ENCODE results near the gene CBX5.
"Not testable (repeated sequence)": the region's sequence is repeated elsewhere in the genome, so short reads cannot be mapped to it uniquely, and the experiment has no call there.

Gene CBX5

GRCh38 chr12:54262403-54262925 is 17.5 kb downstream of the CBX5 start:
- DNase-seq = no peak

DNA sequence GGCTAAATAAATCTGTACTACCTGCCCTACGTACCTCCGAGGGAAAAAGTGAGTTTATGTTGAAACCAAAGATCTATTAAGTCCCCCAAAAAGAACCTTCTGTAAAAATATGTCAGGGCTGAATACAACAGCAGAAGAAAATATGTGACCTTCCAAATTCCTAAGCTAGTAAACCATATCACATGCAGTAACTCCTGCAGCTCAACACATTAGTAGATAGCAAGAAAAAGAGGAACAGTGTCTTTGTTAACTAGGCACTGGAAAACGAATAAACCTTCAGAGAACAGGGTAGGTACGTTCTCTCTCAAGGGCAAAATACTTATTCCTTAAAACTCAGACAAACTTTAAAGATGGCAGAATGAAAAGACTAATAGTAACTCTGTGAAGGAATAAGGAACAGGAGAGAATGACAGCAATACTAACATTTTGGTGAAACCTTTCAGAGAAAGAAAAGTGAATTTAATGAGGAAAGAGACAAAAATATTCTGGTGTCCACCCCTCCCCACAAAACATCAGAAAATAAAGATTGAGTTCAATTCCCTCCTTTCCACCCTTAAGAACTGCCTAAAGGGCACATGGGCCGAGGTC is 18.0 kb downstream of the CBX5 start:
- DNase-seq = no peak

GRCh38 chr12:54259194-54260011 is 20.5 kb downstream of the CBX5 start:
- no peak for DNase-seq

GRCh38 chr12:54258201-54258681 is 21.7 kb downstream of the CBX5 start:
- no peak for DNase-seq

DNA sequence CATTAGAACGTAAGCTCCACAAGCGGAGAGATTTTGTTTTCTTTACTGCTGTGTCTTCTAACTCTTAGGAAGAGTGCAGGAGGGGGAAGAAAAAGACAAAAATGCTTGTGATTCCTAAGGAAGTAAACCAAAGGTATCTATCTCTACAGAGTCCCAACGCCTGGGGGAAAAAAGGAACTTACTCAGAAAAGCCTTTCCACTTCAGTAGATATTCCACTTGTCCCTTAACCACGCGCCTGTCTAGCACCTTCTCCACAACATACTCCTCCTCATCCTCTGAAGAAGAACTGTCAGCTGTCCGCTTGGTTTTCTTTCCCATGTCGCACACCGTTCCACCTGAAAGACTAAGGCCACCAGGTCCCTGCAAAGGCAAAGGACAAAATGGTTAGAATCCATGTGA is 22.6 kb downstream of the CBX5 start:
- DNase-seq = no peak

GRCh38 chr12:54253240-54253639 is 26.7 kb downstream of the CBX5 start:
- no peak for DNase-seq

- no peak for DNase-seq
Observed at GRCh38 chr12:54251667-54252284, 28.1 kb downstream of the CBX5 start.

- no peak for DNase-seq
Observed at GRCh38 chr12:54249489-54249888, 30.4 kb downstream of the CBX5 start.

- DNase-seq = no peak
Observed at GRCh38 chr12:54246011-54246641, 33.8 kb downstream of the CBX5 start.

DNA sequence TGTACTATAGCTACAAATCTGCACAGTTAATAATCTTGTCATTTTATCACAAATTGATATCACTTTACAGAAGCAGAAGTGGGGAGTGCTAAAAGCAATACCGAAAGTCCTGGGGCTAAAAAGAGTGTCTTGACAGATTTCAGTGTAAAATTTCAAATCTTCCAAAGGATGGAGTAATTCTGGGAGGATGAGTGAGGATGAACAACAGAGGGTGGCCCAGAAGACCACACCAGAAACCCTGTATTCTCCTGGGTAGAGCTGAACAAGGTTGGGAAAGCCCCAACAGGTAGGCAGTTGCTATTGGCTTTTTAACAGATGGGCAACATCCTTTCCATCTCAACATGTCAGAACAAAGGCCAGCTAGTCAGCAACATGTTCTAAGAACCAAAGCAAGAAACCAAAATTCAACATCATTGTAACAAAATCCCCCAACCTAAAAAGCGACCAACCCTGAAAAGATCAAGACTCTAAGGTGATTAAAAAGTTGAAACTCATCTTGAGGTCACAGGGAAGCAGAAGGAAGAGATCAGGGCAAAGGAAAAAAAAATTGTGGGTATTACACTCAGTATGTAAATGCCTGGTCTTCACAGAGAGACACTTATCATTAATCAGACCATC is 38.8 kb downstream of the CBX5 start:
- no peak for DNase-seq

DNA sequence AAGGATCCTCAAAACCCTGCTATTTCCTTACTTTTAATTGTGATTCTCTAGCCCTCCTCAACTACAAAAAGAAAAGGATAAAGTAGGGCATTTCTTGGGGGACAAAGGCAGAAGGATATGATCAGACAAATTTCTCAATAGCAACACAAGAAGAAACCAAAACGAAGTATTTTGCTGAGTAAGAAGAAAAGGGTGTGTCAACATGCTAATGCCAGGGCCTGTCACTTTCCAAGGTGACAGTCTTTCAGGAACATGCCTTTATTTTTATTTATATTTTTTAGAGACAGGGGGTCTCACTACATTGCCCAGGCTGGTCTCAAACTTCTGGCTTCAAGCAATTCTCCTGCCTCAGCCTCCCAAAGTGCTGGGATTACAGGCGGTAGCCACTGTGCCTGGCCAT is 39.8 kb downstream of the CBX5 start:
- no peak for DNase-seq

DNA sequence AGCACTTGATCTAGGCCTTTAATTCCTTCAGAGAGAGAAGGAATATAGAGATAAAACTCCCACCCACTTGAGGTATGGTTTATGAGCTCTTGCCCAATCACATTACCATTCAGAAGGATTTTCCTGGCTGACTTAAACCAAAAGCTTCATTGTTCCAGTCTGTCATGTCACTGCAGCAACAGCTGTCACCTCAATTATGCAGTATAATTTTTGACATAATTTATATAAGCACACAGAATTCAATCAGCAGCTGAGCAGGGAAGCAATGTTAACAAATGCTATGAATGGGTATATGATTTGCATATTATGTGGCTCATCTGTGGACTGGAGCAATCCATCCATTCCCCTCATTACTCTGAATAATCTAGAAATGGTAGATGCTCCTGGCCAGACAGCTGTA is 40.3 kb downstream of the CBX5 start:
- no peak for DNase-seq

DNA sequence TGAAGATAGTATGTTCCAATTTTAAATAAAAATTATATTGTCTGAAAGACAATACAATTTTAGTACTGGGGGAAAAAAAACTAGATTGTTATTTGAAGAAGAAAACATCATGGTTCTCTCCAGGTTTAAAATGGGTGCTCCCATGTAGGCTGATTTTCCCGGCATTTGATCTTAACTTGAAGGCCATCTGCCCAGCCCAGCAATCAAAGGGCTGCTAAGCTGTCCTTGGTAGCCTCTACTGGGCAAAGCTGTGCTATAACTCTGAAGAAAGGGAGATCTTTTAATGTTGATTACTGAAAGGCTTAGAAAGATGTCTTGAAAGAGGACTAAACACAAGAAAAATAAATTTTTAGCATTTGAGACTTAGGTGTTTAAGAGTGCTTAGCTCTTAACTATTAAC is 41.4 kb downstream of the CBX5 start:
- no peak for DNase-seq

DNA sequence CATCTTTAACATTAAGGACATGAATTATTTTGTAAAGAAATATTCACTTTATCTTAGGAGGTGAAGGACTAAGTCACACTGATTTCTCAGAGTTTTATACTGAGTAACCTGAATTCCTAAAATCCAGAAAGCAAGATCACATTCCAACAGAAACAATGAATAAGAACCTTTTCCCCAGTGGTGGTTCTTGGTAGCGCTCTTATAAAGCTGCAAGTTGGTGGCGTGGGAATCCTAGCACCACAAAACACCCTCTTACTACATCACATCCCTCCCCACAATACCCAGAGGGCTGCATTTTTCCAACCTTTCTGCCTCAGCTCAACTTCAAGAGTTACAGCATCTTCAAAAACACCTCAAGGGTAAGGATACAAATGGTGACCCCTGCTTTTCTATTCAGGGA is 47.1 kb downstream of the CBX5 start:
- no peak for DNase-seq

DNA sequence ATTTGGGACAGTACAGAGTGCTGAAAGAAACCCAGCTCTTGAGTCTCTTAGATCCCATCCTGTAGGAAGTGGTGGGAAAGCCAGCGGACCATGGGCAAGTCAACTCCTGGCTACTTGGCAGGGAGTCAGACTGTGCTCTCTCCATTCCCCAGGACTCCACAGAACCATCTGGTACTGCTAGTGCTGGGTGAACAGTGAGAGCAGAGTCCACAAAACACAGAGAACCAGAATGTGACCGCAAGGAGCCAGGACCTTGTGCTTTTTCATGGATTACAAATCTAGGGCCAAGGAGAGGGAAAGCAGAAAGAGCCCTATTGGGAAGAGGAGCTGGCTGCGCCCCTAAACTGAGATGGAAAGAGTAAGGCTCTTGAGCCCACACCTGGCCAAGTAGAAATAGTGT is 48.7 kb downstream of the CBX5 start:
- DNase-seq = peak; percentile 24 to 66

DNA sequence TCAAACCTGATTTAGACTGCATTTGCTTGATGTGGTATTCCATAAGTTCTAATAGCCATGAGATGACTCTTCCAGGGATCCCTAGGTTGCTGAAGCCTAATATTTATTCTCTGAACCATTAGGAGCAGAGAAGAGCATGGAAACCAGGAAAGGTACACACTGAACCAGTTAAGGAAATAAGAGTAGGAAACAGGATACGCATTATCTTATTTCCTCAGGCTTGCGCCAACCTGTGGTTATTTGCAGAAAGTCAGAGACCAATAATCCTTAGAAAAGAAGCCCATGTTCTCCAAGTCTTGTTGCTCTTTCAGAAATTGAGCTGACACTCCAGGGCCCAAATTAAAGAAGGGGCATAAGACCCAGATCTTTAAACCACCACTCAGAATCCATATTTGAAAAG is 49.4 kb downstream of the CBX5 start:
- no peak for DNase-seq

- DNase-seq = no peak
Observed at GRCh38 chr12:54229624-54230212, 50.2 kb downstream of the CBX5 start.

DNA sequence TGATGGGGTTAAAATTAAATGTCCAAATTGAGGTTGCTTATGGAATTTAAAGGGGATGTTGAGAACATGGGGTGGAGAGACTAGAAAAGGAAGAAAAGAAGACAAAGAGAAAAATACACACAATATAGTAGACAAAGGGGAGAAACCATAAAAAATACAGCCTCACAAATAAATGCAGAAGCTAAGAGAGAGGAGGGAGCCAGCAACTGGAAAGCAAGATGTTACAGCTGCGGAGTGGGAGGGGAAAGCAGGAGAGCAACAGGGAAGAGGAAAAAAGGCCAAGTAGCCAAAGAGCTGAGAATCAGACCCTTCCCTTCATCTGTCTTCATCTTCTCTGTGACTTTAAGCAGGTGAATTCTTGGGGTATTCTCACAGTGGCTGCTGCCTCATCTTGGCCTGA is 51.5 kb downstream of the CBX5 start:
- DNase-seq = no peak

GRCh38 chr12:54227927-54228326 is 52.0 kb downstream of the CBX5 start:
- not testable (repeated sequence) for DNase-seq

DNA sequence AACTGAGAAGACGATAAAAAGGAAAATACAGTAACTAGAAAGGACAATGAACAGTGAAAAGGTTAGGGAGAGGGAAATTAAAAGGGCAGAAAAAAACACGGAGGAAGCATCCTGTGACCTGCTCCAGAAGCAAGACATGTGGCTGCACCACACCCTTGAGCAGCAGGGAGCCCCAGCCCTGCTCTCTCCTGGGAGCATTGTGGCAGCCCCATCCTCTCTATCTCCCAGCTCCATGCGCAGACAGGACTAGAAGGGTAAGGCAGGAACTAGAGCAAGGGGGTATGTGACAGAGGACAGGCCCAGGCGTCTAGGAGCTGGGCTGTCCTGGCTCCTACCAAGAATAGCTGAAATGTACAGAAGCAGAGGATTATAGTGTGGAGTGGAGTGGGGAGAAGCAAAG is 52.5 kb downstream of the CBX5 start:
- DNase-seq = no peak

- DNase-seq = no peak
Observed at GRCh38 chr12:54225666-54226065, 54.3 kb downstream of the CBX5 start.

DNA sequence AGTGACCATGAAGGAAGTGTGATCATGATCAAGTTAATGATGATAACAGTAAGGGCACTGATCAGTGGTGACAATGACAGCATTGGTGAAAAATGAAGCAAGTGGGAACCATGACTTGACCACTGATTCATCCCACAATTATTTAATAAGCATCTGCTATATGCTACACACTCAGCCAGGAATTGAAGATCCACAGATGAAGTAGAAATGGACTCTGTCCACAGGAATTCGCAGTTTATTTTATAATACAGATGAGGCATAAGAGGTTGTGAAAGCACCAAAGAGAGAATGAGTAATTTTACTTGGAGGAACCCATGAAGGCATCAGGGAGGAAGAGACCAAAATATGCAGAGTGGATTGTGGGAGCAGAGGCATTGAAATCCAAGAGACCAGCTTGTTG is 57.3 kb downstream of the CBX5 start:
- no peak for DNase-seq
